Astrocyte (in vitro differentiated cells and primary cell): ENCODE results near the gene DNAH17.

Experiments
- CTCF ChIP-seq: IDR thresholded peaks from 2 replicates; pipeline ENCODE4 v1.5.1; 2011; ENCODE audit warnings: low read depth, mild to moderate bottlenecking, inconsistent platforms, low read length, moderate library complexity; ENCODE audit not compliant: insufficient read depth
- EZH2 ChIP-seq: IDR thresholded peaks from 2 replicates; pipeline ENCODE4 v1.6.1; 2012; ENCODE audit warnings: mild to moderate bottlenecking, low read length, inconsistent platforms; ENCODE audit not compliant: insufficient read depth

GRCh38 chr17:78398390-78398789 is 178.8 kb downstream of the DNAH17 start:
- TF ChIP-seq CTCF (no peak), EZH2 (no peak)
